Measurements from ENCODE around the gene CACNB2.

CACNB2 gene

DNA sequence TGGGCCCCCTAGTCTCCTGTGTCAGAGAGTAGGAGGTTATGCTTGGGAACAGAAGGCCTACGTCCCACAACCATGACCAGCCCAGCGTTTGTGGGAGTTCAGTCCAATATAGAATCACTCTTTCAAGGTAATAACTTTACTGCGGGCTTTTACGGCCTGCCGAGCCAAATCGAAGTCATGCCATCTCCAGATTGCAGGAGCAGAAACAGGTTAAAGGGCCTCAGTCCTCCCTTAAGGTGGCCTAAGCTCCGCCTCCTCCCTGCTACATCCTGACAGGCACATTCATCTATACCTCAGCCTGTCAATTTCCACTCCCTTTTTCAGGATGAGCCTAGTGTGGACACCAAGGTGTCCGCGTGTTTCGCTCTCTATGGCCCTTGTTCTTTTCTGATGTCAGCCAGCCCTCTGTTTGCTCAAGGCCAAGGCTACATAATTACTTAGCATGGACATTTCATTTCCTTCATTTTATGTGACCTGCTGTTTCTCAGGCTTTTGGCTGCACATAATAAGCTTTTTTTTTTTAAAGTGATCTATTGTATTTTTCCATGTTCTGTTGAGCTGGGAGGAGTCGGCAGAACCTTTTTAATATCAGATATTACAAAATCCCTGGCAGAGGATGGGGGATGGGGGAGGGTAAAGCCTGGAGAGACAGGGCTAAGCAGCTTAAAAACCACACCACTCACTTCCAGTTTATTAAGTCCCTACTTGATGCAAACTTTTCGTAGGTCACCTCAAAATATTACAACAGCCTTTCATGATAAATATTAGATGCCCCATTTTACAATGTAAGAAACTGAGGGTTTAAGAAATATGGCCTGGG lies 84.6 kb downstream of the CACNB2 start:
- TF ChIP-seq, protein P1, sequence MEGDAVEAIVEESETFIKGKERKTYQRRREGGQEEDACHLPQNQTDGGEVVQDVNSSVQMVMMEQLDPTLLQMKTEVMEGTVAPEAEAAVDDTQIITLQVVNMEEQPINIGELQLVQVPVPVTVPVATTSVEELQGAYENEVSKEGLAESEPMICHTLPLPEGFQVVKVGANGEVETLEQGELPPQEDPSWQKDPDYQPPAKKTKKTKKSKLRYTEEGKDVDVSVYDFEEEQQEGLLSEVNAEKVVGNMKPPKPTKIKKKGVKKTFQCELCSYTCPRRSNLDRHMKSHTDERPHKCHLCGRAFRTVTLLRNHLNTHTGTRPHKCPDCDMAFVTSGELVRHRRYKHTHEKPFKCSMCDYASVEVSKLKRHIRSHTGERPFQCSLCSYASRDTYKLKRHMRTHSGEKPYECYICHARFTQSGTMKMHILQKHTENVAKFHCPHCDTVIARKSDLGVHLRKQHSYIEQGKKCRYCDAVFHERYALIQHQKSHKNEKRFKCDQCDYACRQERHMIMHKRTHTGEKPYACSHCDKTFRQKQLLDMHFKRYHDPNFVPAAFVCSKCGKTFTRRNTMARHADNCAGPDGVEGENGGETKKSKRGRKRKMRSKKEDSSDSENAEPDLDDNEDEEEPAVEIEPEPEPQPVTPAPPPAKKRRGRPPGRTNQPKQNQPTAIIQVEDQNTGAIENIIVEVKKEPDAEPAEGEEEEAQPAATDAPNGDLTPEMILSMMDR (IDR thresholded peaks at IDR 0.05) = no peak

DNA sequence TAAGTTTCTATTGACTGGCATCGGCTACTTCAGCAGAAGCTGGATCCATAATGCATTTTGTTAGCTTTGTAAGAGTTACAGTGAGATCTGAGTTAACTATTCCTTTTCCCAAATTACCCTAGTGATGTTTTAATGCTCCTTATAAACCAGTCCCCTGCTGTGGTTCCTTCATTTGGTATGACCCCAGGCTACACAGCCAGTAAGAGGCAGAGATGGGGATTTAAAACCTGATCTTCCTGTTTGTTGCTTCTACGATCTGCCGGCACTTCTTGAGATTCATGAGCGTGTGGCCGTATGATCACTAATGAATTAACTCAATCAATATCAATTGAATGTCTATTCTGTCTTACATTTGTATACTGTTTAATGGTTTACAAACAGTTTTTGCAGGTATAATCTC lies 86.1 kb downstream of the CACNB2 start:
- TF ChIP-seq, protein P1 (IDR thresholded peaks at IDR 0.05) = no peak

DNA sequence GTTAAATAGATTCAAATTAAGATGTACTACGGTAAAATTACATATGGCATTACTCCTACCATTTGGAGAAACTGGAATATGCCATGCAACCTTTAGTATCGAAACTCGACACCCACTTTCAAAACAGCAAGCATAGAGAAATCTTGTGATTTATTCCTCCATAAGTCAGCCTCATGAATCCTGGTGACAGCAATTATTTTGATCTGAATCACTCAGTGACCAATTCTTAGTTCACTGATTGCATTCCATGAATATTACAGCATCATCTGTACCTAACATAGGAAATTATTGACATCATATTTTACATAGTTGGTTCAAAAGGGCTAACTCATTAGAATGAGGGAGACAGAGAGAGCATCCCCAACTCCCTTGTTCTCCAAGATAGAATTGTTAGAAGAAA lies 89.6 kb downstream of the CACNB2 start:
- TF ChIP-seq, protein P1 (IDR thresholded peaks at IDR 0.05) = no peak

DNA sequence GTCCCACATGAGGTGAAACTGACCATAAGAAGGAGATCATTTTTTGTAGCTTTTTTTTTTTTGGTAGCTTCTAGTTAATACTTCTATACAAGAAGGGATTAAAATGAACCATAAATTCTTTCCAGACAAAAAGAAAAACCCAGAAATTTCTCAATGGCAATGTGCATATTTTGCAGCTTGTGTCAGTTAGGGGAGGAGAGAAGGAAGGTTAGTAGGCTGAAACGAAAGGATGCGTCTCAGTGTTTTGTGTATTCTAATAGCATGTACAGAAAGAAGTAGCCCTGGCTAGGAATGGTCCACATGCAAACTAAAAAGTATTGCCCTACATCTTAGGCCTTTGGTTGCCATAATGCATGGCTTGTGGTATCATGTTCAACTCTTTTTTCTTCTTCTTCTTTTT lies 90.6 kb downstream of the CACNB2 start:
- TF ChIP-seq, protein P1 (IDR thresholded peaks at IDR 0.05) = no peak

DNA sequence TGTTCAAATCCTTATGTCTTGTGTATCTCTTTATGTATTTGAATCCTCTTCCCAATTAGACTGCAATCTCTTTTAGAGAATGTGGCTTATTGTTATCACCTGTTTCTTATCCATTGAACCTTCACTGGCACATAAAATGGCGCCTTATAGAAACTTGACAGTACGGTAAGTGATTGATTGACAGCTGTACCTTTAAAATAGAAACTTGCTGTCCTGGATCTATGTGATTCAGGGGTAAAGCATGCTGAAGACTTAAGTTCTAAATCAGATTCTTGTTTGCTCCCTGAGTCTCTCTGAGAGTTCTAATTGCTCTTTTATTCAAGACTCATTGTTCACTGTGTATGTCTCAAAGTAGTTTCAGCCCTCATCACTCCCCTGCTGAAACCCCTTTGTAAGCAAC lies 91.3 kb downstream of the CACNB2 start:
- TF ChIP-seq, protein P1 (IDR thresholded peaks at IDR 0.05) = no peak

DNA sequence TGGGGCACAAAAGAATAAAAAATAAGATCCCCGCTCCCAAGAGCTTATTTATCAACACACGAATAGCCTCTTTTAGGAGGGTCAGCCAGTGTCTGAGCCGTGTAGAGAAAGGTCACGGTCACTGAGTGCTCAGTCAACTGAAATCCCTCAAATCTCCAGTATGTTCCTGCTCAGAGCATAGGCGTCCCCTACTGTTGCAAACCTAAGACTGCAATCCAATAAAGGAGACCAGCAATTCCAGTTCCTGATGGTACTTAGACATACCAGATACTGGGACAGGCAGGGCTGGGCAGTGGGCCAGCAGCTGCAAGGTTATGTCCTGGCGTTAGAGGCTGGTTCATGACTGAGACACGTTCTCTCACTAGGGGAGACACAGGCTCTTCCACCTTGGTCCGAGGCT lies 93.6 kb downstream of the CACNB2 start:
- TF ChIP-seq, protein P1 (IDR thresholded peaks at IDR 0.05) = peak; percentile 76

DNA sequence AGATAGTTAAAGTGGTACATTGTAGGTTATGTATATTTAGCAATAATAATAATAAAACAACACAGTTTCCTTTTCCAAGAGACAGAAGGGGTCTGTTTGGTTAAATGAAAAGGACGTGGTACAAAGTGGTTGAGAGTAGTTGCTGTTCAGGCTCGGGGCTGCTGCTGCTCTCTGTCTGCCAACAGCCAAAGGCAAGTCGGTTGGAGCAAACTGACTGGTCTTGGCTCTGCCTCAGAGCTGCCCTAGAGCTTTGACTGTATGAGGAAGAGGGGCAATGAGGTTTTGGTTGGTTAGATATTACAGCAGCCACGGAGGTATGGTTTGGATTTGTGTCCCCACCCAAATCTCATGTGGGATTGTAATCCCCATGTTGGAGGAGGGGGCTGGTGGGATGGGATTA lies 95.3 kb downstream of the CACNB2 start:
- TF ChIP-seq, protein P1 (IDR thresholded peaks at IDR 0.05) = no peak

Data from LNCAP (cell line).